ENCODE measurements around the gene PLSCR3. TPM values are rescaled to one million over a fixed set of nuclear protein-coding genes. Genes with fewer than 3 reads are reported as not detected.

The PLSCR3 gene
- total RNA-seq, 1 experiment from 2014 or later = 42.7 TPM

DNA sequence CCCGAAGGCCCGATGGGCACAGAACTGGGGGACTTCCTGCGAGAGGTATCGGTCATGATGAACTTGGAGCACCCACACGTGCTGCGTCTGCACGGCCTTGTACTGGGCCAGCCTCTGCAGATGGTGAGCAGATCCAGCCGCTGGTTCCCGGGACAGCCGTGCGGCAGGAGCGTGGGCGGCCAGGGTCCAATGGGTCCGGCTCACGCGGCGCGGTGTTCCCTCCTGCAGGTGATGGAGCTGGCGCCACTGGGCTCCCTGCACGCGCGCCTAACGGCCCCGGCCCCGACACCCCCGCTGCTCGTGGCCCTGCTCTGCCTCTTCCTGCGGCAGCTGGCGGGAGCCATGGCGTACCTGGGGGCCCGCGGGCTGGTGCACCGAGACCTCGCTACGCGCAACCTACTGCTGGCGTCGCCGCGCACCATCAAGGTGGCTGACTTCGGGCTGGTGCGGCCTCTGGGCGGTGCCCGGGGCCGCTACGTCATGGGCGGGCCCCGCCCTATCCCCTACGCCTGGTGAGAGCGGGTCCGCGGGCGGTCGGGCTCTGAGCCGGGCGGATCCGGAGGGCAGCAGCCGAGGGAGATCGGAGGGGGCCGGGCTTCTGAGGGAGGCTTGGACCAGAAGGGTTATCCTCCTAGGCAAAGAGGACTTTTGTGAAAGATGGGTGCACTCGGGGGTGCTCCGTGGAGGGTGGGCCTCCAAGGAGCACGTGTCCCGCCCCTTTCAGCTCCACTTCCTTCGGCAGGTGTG is 10.4 kb downstream of the PLSCR3 start (continued):
- TF ChIP-seq, protein P1, sequence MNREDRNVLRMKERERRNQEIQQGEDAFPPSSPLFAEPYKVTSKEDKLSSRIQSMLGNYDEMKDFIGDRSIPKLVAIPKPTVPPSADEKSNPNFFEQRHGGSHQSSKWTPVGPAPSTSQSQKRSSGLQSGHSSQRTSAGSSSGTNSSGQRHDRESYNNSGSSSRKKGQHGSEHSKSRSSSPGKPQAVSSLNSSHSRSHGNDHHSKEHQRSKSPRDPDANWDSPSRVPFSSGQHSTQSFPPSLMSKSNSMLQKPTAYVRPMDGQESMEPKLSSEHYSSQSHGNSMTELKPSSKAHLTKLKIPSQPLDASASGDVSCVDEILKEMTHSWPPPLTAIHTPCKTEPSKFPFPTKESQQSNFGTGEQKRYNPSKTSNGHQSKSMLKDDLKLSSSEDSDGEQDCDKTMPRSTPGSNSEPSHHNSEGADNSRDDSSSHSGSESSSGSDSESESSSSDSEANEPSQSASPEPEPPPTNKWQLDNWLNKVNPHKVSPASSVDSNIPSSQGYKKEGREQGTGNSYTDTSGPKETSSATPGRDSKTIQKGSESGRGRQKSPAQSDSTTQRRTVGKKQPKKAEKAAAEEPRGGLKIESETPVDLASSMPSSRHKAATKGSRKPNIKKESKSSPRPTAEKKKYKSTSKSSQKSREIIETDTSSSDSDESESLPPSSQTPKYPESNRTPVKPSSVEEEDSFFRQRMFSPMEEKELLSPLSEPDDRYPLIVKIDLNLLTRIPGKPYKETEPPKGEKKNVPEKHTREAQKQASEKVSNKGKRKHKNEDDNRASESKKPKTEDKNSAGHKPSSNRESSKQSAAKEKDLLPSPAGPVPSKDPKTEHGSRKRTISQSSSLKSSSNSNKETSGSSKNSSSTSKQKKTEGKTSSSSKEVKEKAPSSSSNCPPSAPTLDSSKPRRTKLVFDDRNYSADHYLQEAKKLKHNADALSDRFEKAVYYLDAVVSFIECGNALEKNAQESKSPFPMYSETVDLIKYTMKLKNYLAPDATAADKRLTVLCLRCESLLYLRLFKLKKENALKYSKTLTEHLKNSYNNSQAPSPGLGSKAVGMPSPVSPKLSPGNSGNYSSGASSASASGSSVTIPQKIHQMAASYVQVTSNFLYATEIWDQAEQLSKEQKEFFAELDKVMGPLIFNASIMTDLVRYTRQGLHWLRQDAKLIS (CRISPR knock-in tag; IDR thresholded peaks at IDR 0.05; ENCODE audit: borderline replicate concordance) = 0 out of 2 replicates have a peak, but pooled peaks have one; percentile 70
- TF ChIP-seq TEAD1 (CRISPR knock-in tag; IDR thresholded peaks at IDR 0.05) (peak; percentile 59; the same call in 1 of the 2 replicates), NR3C1 (CRISPR knock-in tag; conservative IDR thresholded peaks at IDR 0.05; ENCODE audit: low read depth) (peak; percentile 81; the same call in 1 of the 2 replicates), HMGA2 (CRISPR knock-in tag; IDR thresholded peaks at IDR 0.05) (no peak), ZBTB21 (CRISPR knock-in tag; IDR thresholded peaks at IDR 0.05; ENCODE audit: borderline replicate concordance) (peak; percentile 59)
- TF ChIP-seq, protein P2, sequence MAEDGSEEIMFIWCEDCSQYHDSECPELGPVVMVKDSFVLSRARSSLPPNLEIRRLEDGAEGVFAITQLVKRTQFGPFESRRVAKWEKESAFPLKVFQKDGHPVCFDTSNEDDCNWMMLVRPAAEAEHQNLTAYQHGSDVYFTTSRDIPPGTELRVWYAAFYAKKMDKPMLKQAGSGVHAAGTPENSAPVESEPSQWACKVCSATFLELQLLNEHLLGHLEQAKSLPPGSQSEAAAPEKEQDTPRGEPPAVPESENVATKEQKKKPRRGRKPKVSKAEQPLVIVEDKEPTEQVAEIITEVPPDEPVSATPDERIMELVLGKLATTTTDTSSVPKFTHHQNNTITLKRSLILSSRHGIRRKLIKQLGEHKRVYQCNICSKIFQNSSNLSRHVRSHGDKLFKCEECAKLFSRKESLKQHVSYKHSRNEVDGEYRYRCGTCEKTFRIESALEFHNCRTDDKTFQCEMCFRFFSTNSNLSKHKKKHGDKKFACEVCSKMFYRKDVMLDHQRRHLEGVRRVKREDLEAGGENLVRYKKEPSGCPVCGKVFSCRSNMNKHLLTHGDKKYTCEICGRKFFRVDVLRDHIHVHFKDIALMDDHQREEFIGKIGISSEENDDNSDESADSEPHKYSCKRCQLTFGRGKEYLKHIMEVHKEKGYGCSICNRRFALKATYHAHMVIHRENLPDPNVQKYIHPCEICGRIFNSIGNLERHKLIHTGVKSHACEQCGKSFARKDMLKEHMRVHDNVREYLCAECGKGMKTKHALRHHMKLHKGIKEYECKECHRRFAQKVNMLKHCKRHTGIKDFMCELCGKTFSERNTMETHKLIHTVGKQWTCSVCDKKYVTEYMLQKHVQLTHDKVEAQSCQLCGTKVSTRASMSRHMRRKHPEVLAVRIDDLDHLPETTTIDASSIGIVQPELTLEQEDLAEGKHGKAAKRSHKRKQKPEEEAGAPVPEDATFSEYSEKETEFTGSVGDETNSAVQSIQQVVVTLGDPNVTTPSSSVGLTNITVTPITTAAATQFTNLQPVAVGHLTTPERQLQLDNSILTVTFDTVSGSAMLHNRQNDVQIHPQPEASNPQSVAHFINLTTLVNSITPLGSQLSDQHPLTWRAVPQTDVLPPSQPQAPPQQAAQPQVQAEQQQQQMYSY (CRISPR knock-in tag; IDR thresholded peaks at IDR 0.05) = peak; percentile 51; the same call in 1 of the 2 replicates
- TF ChIP-seq, protein P3, sequence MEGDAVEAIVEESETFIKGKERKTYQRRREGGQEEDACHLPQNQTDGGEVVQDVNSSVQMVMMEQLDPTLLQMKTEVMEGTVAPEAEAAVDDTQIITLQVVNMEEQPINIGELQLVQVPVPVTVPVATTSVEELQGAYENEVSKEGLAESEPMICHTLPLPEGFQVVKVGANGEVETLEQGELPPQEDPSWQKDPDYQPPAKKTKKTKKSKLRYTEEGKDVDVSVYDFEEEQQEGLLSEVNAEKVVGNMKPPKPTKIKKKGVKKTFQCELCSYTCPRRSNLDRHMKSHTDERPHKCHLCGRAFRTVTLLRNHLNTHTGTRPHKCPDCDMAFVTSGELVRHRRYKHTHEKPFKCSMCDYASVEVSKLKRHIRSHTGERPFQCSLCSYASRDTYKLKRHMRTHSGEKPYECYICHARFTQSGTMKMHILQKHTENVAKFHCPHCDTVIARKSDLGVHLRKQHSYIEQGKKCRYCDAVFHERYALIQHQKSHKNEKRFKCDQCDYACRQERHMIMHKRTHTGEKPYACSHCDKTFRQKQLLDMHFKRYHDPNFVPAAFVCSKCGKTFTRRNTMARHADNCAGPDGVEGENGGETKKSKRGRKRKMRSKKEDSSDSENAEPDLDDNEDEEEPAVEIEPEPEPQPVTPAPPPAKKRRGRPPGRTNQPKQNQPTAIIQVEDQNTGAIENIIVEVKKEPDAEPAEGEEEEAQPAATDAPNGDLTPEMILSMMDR (IDR thresholded peaks at IDR 0.05) = no peak

DNA sequence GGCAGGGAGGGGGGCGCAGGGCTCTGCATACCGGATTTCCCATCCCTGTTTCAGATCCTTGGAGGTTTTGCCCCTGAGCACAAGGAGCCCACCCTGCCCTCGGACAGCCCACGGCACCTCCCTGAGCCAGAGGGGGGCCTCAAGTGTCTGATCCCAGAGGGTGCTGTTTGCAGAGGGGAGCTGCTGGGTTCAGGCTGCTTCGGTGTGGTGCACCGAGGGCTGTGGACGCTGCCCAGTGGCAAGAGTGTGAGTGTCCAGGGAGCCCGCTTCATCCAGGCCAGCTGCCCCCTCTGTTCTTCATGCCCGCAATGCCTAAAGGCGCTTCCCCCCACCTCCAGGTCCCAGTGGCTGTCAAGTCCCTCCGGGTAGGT is 11.0 kb downstream of the PLSCR3 start:
- no peaks in the 10 kb centered on the region; the same call in none of the 2 replicates for H3K36me3 Mint-ChIP-seq
- TF ChIP-seq GABPB1 (CRISPR knock-in tag; IDR thresholded peaks at IDR 0.05) = no peak
- TF ChIP-seq ZBTB21 (CRISPR knock-in tag; IDR thresholded peaks at IDR 0.05; ENCODE audit: borderline replicate concordance) = 0 out of 2 replicates have a peak, but pooled peaks have one; percentile 13
- H3K27me3 Mint-ChIP-seq (ENCODE audit: low read depth) = peaks cover 46% of the 10 kb centered on the region
- ATAC-seq = no peak
- POLR2A ChIA-PET = interaction anchor here (1.9 kb wide), 1 partner anchor 10 kb away, joined by 7 read pairs; the partner anchor contains the start of gene PLSCR3
- peak overlapping the region; percentile 58 for H3K4me3 Mint-ChIP-seq
- H3K9me3 Mint-ChIP-seq = peaks cover 8% of the 10 kb centered on the region
- DNase-seq (ENCODE audit: low spot score) = no peak
- peaks cover 26% of the 10 kb centered on the region for H3K4me1 Mint-ChIP-seq
- CTCF ChIA-PET = interaction anchor here (1.4 to 2.4 kb wide), 4 partner anchors 15 to 177 kb away, joined by 4 to 10 read pairs (median 6); no protein-coding TSS in a partner anchor
- H3K27ac Mint-ChIP-seq = no peak overlapping the region

DNA sequence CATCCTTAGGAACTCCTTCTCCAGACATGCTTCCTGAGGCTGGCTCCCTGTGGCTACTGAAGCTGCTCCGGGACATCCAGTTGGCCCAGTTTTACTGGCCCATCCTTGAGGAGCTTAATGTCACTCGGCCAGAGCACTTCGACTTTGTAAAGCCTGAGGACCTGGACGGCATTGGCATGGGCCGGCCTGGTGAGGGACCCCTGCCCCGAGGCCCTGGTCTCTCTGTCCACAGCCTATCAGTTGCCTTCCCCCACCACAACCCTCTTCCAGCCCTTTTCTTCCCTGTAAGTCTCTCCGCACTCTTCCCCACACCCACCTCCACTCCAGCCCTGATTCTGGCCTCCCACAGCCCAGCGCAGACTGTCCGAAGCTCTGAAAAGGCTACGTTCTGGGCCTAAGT is 11.4 kb downstream of the PLSCR3 start:
- H3K4me1 Mint-ChIP-seq = peaks cover 26% of the 10 kb centered on the region
- no peak for ATAC-seq
- TF ChIP-seq, protein P3 (IDR thresholded peaks at IDR 0.05) = no peak
- TF ChIP-seq ZNF423 (CRISPR knock-in tag; IDR thresholded peaks at IDR 0.05) (no peak), ZNF219 (CRISPR knock-in tag; IDR thresholded peaks at IDR 0.05; ENCODE audit: borderline replicate concordance) (no peak), NR2C2 (CRISPR knock-in tag; IDR thresholded peaks at IDR 0.05) (no peak)
- TF ChIP-seq, protein P4, sequence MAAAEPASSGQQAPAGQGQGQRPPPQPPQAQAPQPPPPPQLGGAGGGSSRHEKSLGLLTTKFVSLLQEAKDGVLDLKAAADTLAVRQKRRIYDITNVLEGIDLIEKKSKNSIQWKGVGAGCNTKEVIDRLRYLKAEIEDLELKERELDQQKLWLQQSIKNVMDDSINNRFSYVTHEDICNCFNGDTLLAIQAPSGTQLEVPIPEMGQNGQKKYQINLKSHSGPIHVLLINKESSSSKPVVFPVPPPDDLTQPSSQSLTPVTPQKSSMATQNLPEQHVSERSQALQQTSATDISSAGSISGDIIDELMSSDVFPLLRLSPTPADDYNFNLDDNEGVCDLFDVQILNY (CRISPR knock-in tag; IDR thresholded peaks at IDR 0.05) = no peak
- TF ChIP-seq, protein P5, sequence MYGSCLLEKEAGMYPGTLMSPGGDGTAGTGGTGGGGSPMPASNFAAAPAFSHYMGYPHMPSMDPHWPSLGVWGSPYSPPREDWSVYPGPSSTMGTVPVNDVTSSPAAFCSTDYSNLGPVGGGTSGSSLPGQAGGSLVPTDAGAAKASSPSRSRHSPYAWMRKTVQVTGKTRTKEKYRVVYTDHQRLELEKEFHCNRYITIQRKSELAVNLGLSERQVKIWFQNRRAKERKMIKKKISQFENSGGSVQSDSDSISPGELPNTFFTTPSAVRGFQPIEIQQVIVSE (CRISPR knock-in tag; IDR thresholded peaks at IDR 0.05; ENCODE audit: borderline replicate concordance) = no peak

More for the DNA sequence above, 11.4 kb downstream of the PLSCR3 start:
- H3K27ac Mint-ChIP-seq = no peak overlapping the region
- no peak for DNase-seq (ENCODE audit: low spot score)
- no peaks in the 10 kb centered on the region; the same call in none of the 2 replicates for H3K36me3 Mint-ChIP-seq
- ChIA-PET POLR2A (no interaction called here), CTCF (interaction anchor here (0.5 to 1.6 kb wide), 2 partner anchors 15 to 480 kb away, joined by 5 to 6 read pairs; no protein-coding TSS in a partner anchor)
- peaks cover 8% of the 10 kb centered on the region for H3K9me3 Mint-ChIP-seq
- no peak overlapping the region for H3K4me3 Mint-ChIP-seq
- H3K27me3 Mint-ChIP-seq (ENCODE audit: low read depth) = peaks cover 48% of the 10 kb centered on the region

Measured in WTC11 (cell line).